ENCODE results near the gene NPB.
"Not testable (repeated sequence)": the region's sequence is repeated elsewhere in the genome, so short reads cannot be mapped to it uniquely, and the experiment has no call there.

The NPB gene

GRCh38 chr17:81913394-81914102, 11.5 kb downstream of the NPB start:
- DNase-seq: no peak

GRCh38 chr17:81914103-81914850, 12.2 kb downstream of the NPB start:
- DNase-seq: no peak

GRCh38 chr17:81915331-81915730, 13.3 kb downstream of the NPB start:
- no peak for DNase-seq

GRCh38 chr17:81916234-81917001, 14.4 kb downstream of the NPB start:
- no peak for DNase-seq

GRCh38 chr17:81917565-81918332, 15.7 kb downstream of the NPB start, which contains the start of gene SIRT7:
TSS of gene SIRT7 (minus strand) at chr17:81918176. CDS start at chr17:81918131, 45 bp downstream.
- DNase-seq: peak; percentile 18

GRCh38 chr17:81918333-81918669, 16.3 kb downstream of the NPB start:
- DNase-seq: not testable (repeated sequence)

- DNase-seq: no peak
Measured at GRCh38 chr17:81918832-81919545, 17.0 kb downstream of the NPB start.

GRCh38 chr17:81920612-81921536, 18.8 kb downstream of the NPB start:
- DNase-seq: no peak

- DNase-seq: no peak
Measured at GRCh38 chr17:81921537-81921862, 19.5 kb downstream of the NPB start.

GRCh38 chr17:81921996-81922565, 20.0 kb downstream of the NPB start:
- DNase-seq: no peak

- DNase-seq: no peak
Measured at GRCh38 chr17:81922566-81923301, 20.7 kb downstream of the NPB start.

- DNase-seq: no peak
Measured at GRCh38 chr17:81923302-81924260, 21.5 kb downstream of the NPB start.

- DNase-seq: no peak
Measured at GRCh38 chr17:81924557-81925532, 22.8 kb downstream of the NPB start.

GRCh38 chr17:81925860-81926450, 23.9 kb downstream of the NPB start:
- DNase-seq: no peak

- no peak for DNase-seq
Measured at GRCh38 chr17:81926451-81927151, 24.6 kb downstream of the NPB start.

GRCh38 chr17:81927152-81927652, 25.2 kb downstream of the NPB start:
- DNase-seq: no peak
